ENCODE measurements around the gene TWF1.

Gene TWF1

GRCh38 chr12:43835656-43836474 is 29.7 kb upstream of the TWF1 start, which contains the start of gene TMEM117 (continued):
- TF ChIP-seq, protein P1, sequence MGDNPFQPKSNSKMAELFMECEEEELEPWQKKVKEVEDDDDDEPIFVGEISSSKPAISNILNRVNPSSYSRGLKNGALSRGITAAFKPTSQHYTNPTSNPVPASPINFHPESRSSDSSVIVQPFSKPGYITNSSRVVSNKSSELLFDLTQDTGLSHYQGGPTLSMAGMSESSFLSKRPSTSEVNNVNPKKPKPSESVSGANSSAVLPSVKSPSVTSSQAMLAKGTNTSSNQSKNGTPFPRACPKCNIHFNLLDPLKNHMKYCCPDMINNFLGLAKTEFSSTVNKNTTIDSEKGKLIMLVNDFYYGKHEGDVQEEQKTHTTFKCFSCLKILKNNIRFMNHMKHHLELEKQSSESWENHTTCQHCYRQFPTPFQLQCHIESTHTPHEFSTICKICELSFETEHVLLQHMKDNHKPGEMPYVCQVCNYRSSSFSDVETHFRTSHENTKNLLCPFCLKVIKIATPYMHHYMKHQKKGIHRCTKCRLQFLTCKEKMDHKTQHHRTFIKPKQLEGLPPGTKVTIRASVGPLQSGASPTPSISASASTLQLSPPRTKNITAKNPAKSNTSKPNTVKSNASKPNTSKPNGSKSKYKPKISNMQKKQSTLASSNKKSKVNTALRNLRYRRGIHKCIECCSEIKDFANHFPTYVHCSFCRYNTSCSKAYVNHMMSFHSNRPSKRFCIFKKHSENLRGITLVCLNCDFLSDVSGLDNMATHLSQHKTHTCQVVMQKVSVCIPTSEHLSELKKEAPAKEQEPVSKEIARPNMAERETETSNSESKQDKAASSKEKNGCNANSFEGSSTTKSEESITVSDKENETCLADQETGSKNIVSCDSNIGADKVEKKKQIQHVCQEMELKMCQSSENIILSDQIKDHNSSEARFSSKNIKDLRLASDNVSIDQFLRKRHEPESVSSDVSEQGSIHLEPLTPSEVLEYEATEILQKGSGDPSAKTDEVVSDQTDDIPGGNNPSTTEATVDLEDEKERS (tag by site-specific recombination; IDR thresholded peaks at IDR 0.05): no peak
- TF ChIP-seq SP2 (tag by site-specific recombination; IDR thresholded peaks at IDR 0.05): peak; percentile 31
- TF ChIP-seq ZNF157 (tag by site-specific recombination; IDR thresholded peaks at IDR 0.05): no peak
- TF ChIP-seq ZNF610 (tag by site-specific recombination; IDR thresholded peaks at IDR 0.05; ENCODE audit: borderline replicate concordance): no peak
- TF ChIP-seq ZNF404 (tag by site-specific recombination; IDR thresholded peaks at IDR 0.05): no peak
- TF ChIP-seq ZNF473 (tag by site-specific recombination; IDR thresholded peaks at IDR 0.05): no peak
- no peak for TF ChIP-seq GFI1B (tag by site-specific recombination; IDR thresholded peaks at IDR 0.05)
- TF ChIP-seq SP3 (tag by site-specific recombination; IDR thresholded peaks at IDR 0.05): no peak
- no peak for TF ChIP-seq ZNF311 (tag by site-specific recombination; IDR thresholded peaks at IDR 0.05; ENCODE audit: borderline replicate concordance)
- TF ChIP-seq ZFP69B (tag by site-specific recombination; IDR thresholded peaks at IDR 0.05): no peak
- TF ChIP-seq TCF7L2 (IDR thresholded peaks at IDR 0.05; ENCODE audit: borderline replicate concordance, low read depth, low read length): no peak
- no peak for TF ChIP-seq ZNF837 (tag by site-specific recombination; IDR thresholded peaks at IDR 0.05)
- TF ChIP-seq ZNF548 (tag by site-specific recombination; IDR thresholded peaks at IDR 0.05): no peak
- no peak for TF ChIP-seq ZEB2 (tag by site-specific recombination; IDR thresholded peaks at IDR 0.05)
- TF ChIP-seq, protein P2, sequence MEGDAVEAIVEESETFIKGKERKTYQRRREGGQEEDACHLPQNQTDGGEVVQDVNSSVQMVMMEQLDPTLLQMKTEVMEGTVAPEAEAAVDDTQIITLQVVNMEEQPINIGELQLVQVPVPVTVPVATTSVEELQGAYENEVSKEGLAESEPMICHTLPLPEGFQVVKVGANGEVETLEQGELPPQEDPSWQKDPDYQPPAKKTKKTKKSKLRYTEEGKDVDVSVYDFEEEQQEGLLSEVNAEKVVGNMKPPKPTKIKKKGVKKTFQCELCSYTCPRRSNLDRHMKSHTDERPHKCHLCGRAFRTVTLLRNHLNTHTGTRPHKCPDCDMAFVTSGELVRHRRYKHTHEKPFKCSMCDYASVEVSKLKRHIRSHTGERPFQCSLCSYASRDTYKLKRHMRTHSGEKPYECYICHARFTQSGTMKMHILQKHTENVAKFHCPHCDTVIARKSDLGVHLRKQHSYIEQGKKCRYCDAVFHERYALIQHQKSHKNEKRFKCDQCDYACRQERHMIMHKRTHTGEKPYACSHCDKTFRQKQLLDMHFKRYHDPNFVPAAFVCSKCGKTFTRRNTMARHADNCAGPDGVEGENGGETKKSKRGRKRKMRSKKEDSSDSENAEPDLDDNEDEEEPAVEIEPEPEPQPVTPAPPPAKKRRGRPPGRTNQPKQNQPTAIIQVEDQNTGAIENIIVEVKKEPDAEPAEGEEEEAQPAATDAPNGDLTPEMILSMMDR (tag by site-specific recombination; IDR thresholded peaks at IDR 0.05): no peak
- TF ChIP-seq ZNF391 (tag by site-specific recombination; IDR thresholded peaks at IDR 0.05; ENCODE audit: borderline replicate concordance, low read depth): no peak
- no peak for TF ChIP-seq ZNF121 (tag by site-specific recombination; IDR thresholded peaks at IDR 0.05)
- no peak for TF ChIP-seq YY2 (tag by site-specific recombination; IDR thresholded peaks at IDR 0.05)
- TF ChIP-seq PBX3 (CRISPR knock-in tag; IDR thresholded peaks at IDR 0.05): 0 out of 2 replicates have a peak, but pooled peaks have one; percentile 64
- no peak for TF ChIP-seq ZNF558 (tag by site-specific recombination; IDR thresholded peaks at IDR 0.05)
- TF ChIP-seq ZNF623 (tag by site-specific recombination; IDR thresholded peaks at IDR 0.05): no peak
- TF ChIP-seq, protein P3, sequence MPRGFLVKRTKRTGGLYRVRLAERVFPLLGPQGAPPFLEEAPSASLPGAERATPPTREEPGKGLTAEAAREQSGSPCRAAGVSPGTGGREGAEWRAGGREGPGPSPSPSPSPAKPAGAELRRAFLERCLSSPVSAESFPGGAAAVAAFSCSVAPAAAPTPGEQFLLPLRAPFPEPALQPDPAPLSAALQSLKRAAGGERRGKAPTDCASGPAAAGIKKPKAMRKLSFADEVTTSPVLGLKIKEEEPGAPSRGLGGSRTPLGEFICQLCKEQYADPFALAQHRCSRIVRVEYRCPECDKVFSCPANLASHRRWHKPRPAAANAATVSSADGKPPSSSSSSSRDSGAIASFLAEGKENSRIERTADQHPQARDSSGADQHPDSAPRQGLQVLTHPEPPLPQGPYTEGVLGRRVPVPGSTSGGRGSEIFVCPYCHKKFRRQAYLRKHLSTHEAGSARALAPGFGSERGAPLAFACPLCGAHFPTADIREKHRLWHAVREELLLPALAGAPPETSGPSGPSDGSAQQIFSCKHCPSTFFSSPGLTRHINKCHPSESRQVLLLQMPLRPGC (tag by site-specific recombination; IDR thresholded peaks at IDR 0.05): no peak
- no peak for TF ChIP-seq ZNF514 (tag by site-specific recombination; IDR thresholded peaks at IDR 0.05)
- TF ChIP-seq, protein P4, sequence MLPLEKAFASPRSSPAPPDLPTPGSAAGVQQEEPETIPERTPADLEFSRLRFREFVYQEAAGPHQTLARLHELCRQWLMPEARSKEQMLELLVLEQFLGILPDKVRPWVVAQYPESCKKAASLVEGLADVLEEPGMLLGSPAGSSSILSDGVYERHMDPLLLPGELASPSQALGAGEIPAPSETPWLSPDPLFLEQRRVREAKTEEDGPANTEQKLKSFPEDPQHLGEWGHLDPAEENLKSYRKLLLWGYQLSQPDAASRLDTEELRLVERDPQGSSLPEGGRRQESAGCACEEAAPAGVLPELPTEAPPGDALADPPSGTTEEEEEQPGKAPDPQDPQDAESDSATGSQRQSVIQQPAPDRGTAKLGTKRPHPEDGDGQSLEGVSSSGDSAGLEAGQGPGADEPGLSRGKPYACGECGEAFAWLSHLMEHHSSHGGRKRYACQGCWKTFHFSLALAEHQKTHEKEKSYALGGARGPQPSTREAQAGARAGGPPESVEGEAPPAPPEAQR (tag by site-specific recombination; IDR thresholded peaks at IDR 0.05): no peak
- TF ChIP-seq, protein P5, sequence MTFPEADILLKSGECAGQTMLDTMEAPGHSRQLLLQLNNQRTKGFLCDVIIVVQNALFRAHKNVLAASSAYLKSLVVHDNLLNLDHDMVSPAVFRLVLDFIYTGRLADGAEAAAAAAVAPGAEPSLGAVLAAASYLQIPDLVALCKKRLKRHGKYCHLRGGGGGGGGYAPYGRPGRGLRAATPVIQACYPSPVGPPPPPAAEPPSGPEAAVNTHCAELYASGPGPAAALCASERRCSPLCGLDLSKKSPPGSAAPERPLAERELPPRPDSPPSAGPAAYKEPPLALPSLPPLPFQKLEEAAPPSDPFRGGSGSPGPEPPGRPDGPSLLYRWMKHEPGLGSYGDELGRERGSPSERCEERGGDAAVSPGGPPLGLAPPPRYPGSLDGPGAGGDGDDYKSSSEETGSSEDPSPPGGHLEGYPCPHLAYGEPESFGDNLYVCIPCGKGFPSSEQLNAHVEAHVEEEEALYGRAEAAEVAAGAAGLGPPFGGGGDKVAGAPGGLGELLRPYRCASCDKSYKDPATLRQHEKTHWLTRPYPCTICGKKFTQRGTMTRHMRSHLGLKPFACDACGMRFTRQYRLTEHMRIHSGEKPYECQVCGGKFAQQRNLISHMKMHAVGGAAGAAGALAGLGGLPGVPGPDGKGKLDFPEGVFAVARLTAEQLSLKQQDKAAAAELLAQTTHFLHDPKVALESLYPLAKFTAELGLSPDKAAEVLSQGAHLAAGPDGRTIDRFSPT (tag by site-specific recombination; IDR thresholded peaks at IDR 0.05): peak; percentile 45; the same call in 1 of the 2 replicates
- TF ChIP-seq ZNF324 (tag by site-specific recombination; IDR thresholded peaks at IDR 0.05): no peak
- TF ChIP-seq ZNF701 (tag by site-specific recombination; IDR thresholded peaks at IDR 0.05): no peak
